Smooth muscle cell (in vitro differentiated cells): Measurements from ENCODE around the gene OPN1MW3. TPM values are rescaled to one million over a fixed set of nuclear protein-coding genes. Genes with fewer than 3 reads are reported as not detected.

ENCODE experiments used
- DNase-seq: peaks from one replicate; lab custom pipeline; 2025; ENCODE audit not compliant: unreplicated experiment; lab: John Stamatoyannopoulos, UW
- H2AFZ ChIP-seq: fragments of 200-600 bp; sonication (generic); 2 replicates; pipeline ENCODE4 v1.6.0; 2016; ENCODE audit warnings: antibody characterized with exemption, low read depth, mild to moderate bottlenecking
- H3F3A ChIP-seq: fragments of 200-600 bp; sonication (generic); 2 replicates; pipeline ENCODE4 v1.6.0; 2017; ENCODE audit warnings: antibody characterized with exemption, low read depth
- H3K27ac ChIP-seq: fragments of 200-600 bp; sonication (generic); 2 replicates; pipeline ENCODE4 v1.5.1; 2016; ENCODE audit warnings: low read depth, mild to moderate bottlenecking
- H3K27me3 ChIP-seq: fragments of 200-600 bp; sonication (generic); 2 replicates; pipeline ENCODE4 v1.6.1; 2016; ENCODE audit warnings: low read depth, mild to moderate bottlenecking
- H3K36me3 ChIP-seq: fragments of 200-600 bp; sonication (generic); 2 replicates; pipeline ENCODE4 v1.5.1; 2016; ENCODE audit warnings: low read depth
- H3K4me1 ChIP-seq: fragments of 200-600 bp; sonication (generic); 2 replicates; pipeline ENCODE4 v1.5.1; 2016; ENCODE audit warnings: low read depth
- H3K4me2 ChIP-seq: fragments of 200-600 bp; sonication (generic); 2 replicates; pipeline ENCODE4 v1.6.0; 2016; ENCODE audit warnings: mild to moderate bottlenecking
- H3K4me3 ChIP-seq: fragments of 200-600 bp; sonication (generic); 2 replicates; pipeline ENCODE4 v1.5.1; 2016; ENCODE audit warnings: mild to moderate bottlenecking
- H3K79me2 ChIP-seq: fragments of 200-600 bp; sonication (generic); 2 replicates; pipeline ENCODE4 v1.6.0; 2016; ENCODE audit warnings: low read depth, mild to moderate bottlenecking
- H3K9ac ChIP-seq: fragments of 200-600 bp; sonication (generic); 2 replicates; pipeline ENCODE4 v1.6.0; 2016; ENCODE audit warnings: low read depth
- H3K9me3 ChIP-seq: fragments of 200-600 bp; sonication (generic); replicated peaks from 2 replicates; pipeline ENCODE4 v1.5.1; 2016; ENCODE audit warnings: low read depth
- H4K20me1 ChIP-seq: fragments of 200-600 bp; sonication (generic); 2 replicates; pipeline ENCODE4 v1.6.0; 2016; ENCODE audit warnings: low read depth
- WGBS: methylation state at CpG from one replicate; pipeline ENCODE4 v1.1.7; 2016; ENCODE audit warnings: low lambda C conversion rate; 5-methylcytosine and 5-hydroxymethylcytosine counted together
- polyA plus RNA-seq: library from polyadenylated mRNA; unstranded; fragments of >200 nt; fragmentation: Nextera tagmentation; extraction: Ambion mirVana; gene quantifications from 2 replicates; pipeline ENCODE4 v1.2.1, GENCODE V29; 2016
- total RNA-seq: library from RNA; depleted of rRNA; stranded (reverse); fragments of >200 nt; gene quantifications from 2 replicates; pipeline ENCODE4 v1.2.3, GENCODE V29; 2014
- TF ChIP-seq, protein P1 (sequence below): fragments of 200-600 bp; sonication (generic); IDR thresholded peaks from 2 replicates; pipeline ENCODE4 v1.5.1; 2017; ENCODE audit warnings: borderline replicate concordance, mild to moderate bottlenecking, antibody characterized with exemption; ENCODE audit not compliant: insufficient read depth, poor library complexity, severe bottlenecking

OPN1MW3 gene
- total and polyA plus RNA-seq, 2 experiments from 2014 or later, result not detected

DNA sequence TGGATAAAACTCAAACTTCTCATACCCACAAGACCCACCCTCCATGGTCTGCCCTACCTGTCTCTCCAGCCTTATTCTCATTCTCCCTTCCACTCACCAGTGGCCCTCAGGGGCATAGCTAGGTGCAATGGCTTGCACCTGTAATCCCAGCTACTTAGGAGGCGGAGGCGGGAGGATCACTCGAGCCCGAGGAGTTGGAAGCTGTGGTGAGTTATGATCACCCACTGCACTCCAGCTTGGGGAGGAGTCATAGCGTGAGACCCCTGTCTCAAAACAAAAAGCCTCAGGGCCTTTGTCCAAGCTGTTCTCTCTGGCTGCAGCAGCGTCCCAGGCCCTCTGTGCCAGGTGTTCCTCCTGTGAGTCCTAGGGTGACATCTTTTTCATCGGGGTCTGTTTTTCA, 54.7 kb downstream of the OPN1MW3 start:
- H3F3A ChIP-seq, result no peaks in the 10 kb centered on the region
- H3K27me3 ChIP-seq, result no peaks in the 10 kb centered on the region
- TF ChIP-seq, protein P1, sequence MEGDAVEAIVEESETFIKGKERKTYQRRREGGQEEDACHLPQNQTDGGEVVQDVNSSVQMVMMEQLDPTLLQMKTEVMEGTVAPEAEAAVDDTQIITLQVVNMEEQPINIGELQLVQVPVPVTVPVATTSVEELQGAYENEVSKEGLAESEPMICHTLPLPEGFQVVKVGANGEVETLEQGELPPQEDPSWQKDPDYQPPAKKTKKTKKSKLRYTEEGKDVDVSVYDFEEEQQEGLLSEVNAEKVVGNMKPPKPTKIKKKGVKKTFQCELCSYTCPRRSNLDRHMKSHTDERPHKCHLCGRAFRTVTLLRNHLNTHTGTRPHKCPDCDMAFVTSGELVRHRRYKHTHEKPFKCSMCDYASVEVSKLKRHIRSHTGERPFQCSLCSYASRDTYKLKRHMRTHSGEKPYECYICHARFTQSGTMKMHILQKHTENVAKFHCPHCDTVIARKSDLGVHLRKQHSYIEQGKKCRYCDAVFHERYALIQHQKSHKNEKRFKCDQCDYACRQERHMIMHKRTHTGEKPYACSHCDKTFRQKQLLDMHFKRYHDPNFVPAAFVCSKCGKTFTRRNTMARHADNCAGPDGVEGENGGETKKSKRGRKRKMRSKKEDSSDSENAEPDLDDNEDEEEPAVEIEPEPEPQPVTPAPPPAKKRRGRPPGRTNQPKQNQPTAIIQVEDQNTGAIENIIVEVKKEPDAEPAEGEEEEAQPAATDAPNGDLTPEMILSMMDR, result no peak
- H3K9me3 ChIP-seq, result no peaks in the 10 kb centered on the region
- H3K4me3 ChIP-seq, result no peak overlapping the region
- 84% methylated on average over 7 of the region's 7 CpGs for WGBS
- no peak overlapping the region for H3K4me2 ChIP-seq
- no peak overlapping the region for H2AFZ ChIP-seq
- no peaks in the 10 kb centered on the region for H4K20me1 ChIP-seq
- no peak overlapping the region for H3K27ac ChIP-seq
- H3K4me1 ChIP-seq, result no peaks in the 10 kb centered on the region
- no peaks in the 10 kb centered on the region for H3K36me3 ChIP-seq
- H3K9ac ChIP-seq, result no peak overlapping the region
- DNase-seq, result no peak
- H3K79me2 ChIP-seq, result no peaks in the 10 kb centered on the region

DNA sequence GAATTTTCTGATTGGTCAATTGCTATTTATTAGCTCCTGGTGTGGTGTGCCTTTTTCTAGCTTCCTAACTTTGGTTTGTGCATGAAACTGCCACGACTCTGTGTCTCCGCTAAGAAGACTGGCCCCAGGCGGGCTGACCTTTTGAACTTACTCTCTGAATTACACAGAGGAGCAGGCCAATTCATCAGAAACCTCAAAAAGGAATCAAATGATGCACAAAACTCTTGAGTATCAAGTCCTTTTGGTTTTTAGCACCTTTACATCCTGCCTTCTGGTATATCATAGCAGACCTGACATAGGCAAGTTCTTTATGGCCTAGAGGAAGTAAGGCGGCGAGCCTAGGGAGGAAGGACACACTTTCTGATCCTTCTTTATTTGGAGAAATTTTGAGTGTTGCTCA, 55.8 kb downstream of the OPN1MW3 start:
- Histone ChIP-seq H3K9me3 (no peaks in the 10 kb centered on the region), H3K36me3 (no peaks in the 10 kb centered on the region), H3F3A (no peaks in the 10 kb centered on the region), H3K9ac (no peak overlapping the region), H4K20me1 (no peaks in the 10 kb centered on the region), H3K27ac (no peak overlapping the region), H3K4me2 (no peak overlapping the region), H2AFZ (no peak overlapping the region), H3K27me3 (no peaks in the 10 kb centered on the region), H3K4me1 (no peaks in the 10 kb centered on the region), H3K79me2 (no peaks in the 10 kb centered on the region), H3K4me3 (no peak overlapping the region)
- 79% methylated on average over 5 of the region's 5 CpGs for WGBS
- TF ChIP-seq, protein P1, result no peak
- DNase-seq, result no peak

DNA sequence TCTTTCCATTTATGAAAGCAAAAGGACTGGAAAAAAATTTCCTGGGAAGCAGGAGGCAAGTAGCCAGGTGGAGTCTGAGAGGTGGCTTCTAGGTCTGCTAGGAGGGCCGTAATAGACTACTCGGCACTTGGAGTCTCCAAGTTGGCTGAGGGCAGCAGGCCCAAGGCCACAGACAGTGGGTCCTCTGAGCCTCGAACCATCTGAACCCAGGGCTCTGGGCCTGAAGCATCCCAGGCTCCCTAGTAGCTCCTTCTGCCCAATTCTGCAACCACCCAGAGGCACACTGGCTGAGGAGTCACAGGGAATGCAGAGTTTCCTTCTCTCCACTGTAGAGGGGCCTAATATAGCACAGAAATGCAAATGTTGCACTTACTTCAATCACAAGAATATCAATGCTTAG, 58.0 kb downstream of the OPN1MW3 start:
- no peaks in the 10 kb centered on the region for H3K36me3 ChIP-seq
- WGBS, result 78% methylated on average over 3 of the region's 3 CpGs
- H3K27ac ChIP-seq, result no peak overlapping the region
- no peak overlapping the region for H2AFZ ChIP-seq
- no peaks in the 10 kb centered on the region for H3K4me1 ChIP-seq
- no peaks in the 10 kb centered on the region for H3K9me3 ChIP-seq
- no peaks in the 10 kb centered on the region for H3K27me3 ChIP-seq
- no peak overlapping the region for H3K4me2 ChIP-seq
- H3K79me2 ChIP-seq, result no peaks in the 10 kb centered on the region
- no peak overlapping the region for H3K9ac ChIP-seq
- H4K20me1 ChIP-seq, result no peaks in the 10 kb centered on the region
- H3F3A ChIP-seq, result no peaks in the 10 kb centered on the region
- DNase-seq, result no peak
- no peak overlapping the region for H3K4me3 ChIP-seq
- TF ChIP-seq, protein P1, result no peak

DNA sequence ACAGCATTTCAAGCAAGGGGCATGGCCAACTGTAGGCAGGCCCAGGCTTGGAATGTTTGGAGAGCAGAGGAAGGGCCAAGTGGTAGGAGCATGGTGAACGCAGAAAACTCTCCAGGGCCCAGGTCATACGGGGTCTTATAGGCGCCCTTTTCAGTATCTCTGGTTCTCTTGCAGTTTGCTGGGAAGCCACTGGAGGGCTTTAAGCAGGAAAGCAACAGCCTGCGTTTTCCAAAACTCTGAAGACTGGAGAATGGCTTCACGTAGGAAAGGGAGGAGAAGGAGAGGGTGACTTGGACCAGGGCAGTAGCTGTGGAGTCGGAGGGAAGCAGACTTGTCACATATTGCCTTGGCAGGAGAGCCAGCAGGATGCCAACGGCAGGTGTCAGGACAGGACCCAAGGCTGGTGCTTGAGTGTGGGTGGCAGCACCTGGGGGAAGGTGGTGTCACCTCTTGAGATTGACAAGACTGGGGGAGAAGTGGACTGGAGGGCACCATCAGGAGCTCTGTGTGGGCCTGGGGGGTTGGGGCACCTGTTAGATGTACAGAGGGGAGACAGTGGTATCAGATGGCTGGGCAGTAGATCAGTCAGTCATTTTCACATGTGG, 60.1 kb downstream of the OPN1MW3 start:
- H3K27me3 ChIP-seq, result no peaks in the 10 kb centered on the region
- no peak overlapping the region for H3K9ac ChIP-seq
- H2AFZ ChIP-seq, result no peak overlapping the region
- H3K4me1 ChIP-seq, result no peaks in the 10 kb centered on the region
- no peaks in the 10 kb centered on the region for H3K9me3 ChIP-seq
- no peak overlapping the region for H3K4me2 ChIP-seq
- H3F3A ChIP-seq, result no peaks in the 10 kb centered on the region
- H3K79me2 ChIP-seq, result no peaks in the 10 kb centered on the region
- no peaks in the 10 kb centered on the region for H4K20me1 ChIP-seq
- H3K27ac ChIP-seq, result no peak overlapping the region
- DNase-seq, result no peak
- H3K36me3 ChIP-seq, result no peaks in the 10 kb centered on the region
- WGBS, result 39% methylated on average over 7 of the region's 7 CpGs
- no peak overlapping the region for H3K4me3 ChIP-seq
- TF ChIP-seq, protein P1, result peak; percentile 31
